Activated CD8-positive, alpha-beta T cell treated with anti-CD3 and anti-CD28 coated beads for 36 hours (primary cell): ENCODE results near the gene PRKCQ. TPM values are rescaled to one million over a fixed set of nuclear protein-coding genes. Genes with fewer than 3 reads are reported as not detected.

ENCODE experiments used
- ATAC-seq: fragments of 200-7000 bp; cut with Tn5 transposase; one replicate; pipeline ENCODE4 v1.10.0; 2021; ENCODE audit warnings: mild to moderate bottlenecking, moderate library complexity
- CTCF ChIA-PET: fragments of 350-600 bp; sonication (Branson Sonifier 250); formaldehyde crosslinking; loops from one replicate; lab custom pipeline; 2021; ENCODE audit warnings: antibody characterized with exemption; lab: Charles Lee
- POLR2A ChIA-PET: fragments of 350-600 bp; sonication (Branson Sonifier 250); formaldehyde crosslinking; loops from one replicate; lab custom pipeline; 2021; ENCODE audit warnings: antibody characterized with exemption; lab: Charles Lee
- DNase-seq: peaks from one replicate; pipeline ENCODE4 v3.0.0-alpha.2; 2020
- H3K27ac Mint-ChIP-seq: one replicate; pipeline ENCODE4 v1.8.0; 2021; ENCODE audit warnings: mild to moderate bottlenecking, mixed read lengths
- H3K27me3 Mint-ChIP-seq: one replicate; pipeline ENCODE4 v1.8.0; 2021; ENCODE audit warnings: mixed read lengths
- H3K36me3 Mint-ChIP-seq: one replicate; pipeline ENCODE4 v1.8.0; 2021; ENCODE audit warnings: low read depth, mixed read lengths
- H3K4me1 Mint-ChIP-seq: one replicate; pipeline ENCODE4 v1.8.0; 2021; ENCODE audit warnings: low read depth, mixed read lengths
- H3K4me3 Mint-ChIP-seq: one replicate; pipeline ENCODE4 v1.8.0; 2021; ENCODE audit warnings: mild to moderate bottlenecking, moderate library complexity, mixed read lengths
- H3K9me3 Mint-ChIP-seq: one replicate; pipeline ENCODE4 v1.8.0; 2021; ENCODE audit warnings: mixed read lengths
- CTCF ChIP-seq: fragments of 200-600 bp; IDR thresholded peaks from one replicate; pipeline ENCODE4 v1.8.0; 2022; ENCODE audit warnings: antibody characterized with exemption, mild to moderate bottlenecking
- intact Hi-C: fragments of 100-400 bp; cut with micrococcal nuclease; formaldehyde crosslinking; loops from one replicate; pipeline ENCODE4 v1.10.0; 2022
- total RNA-seq, 2 experiments: library from RNA; stranded (reverse); gene quantifications; one replicate each; pipeline ENCODE4 v1.2.3, GENCODE V29; 2021

PRKCQ gene
- total RNA-seq, 2 experiments from 2014 or later, result 46.3 to 47.1 TPM

- DNase-seq, result no peak
- H3K9me3 Mint-ChIP-seq, result peaks cover 6% of the 10 kb centered on the region
- no peak for ATAC-seq
- H3K27ac Mint-ChIP-seq, result peak overlapping the region; percentile 81
- peaks cover 55% of the 10 kb centered on the region for H3K4me1 Mint-ChIP-seq
- no peaks in the 10 kb centered on the region for H3K27me3 Mint-ChIP-seq
- H3K4me3 Mint-ChIP-seq, result no peak overlapping the region
- TF ChIP-seq CTCF, result no peak
- intact Hi-C loops, result loop anchor here (5.0 kb wide), 1 partner anchor 40 kb away; no protein-coding TSS in a partner anchor
- CTCF ChIA-PET, result interaction anchor here (0.7 to 2.7 kb wide), 4 partner anchors 8 to 162 kb away, joined by 3 to 8 read pairs (median 3); no protein-coding TSS in a partner anchor
- peaks cover 64% of the 10 kb centered on the region for H3K36me3 Mint-ChIP-seq
- POLR2A ChIA-PET, result interaction anchor here (1.4 kb wide), 1 partner anchor 8 kb away, joined by 6 read pairs; no protein-coding TSS in a partner anchor
These were observed 78.1 kb downstream of the PRKCQ start for GRCh38 chr10:6501931-6502330.

- no peak for DNase-seq
- Mint-ChIP-seq H3K36me3 (peaks cover 53% of the 10 kb centered on the region), H3K27me3 (no peaks in the 10 kb centered on the region), H3K4me3 (no peak overlapping the region), H3K27ac (peak overlapping the region; percentile 27), H3K9me3 (peaks cover 6% of the 10 kb centered on the region), H3K4me1 (peaks cover 38% of the 10 kb centered on the region)
- ATAC-seq, result no peak
- POLR2A ChIA-PET, result interaction anchor here (2.5 kb wide), 1 partner anchor 81 kb away, joined by 11 read pairs; the partner anchor contains the start of gene PRKCQ
- CTCF ChIA-PET, result interaction anchor here (0.9 kb wide), 2 partner anchors 26 to 54 kb away, joined by 3 read pairs; no protein-coding TSS in a partner anchor
- intact Hi-C loops, result loop anchor here (5.0 kb wide), 1 partner anchor 42 kb away; no protein-coding TSS in a partner anchor
- no peak for TF ChIP-seq CTCF
These were observed 80.1 kb downstream of the PRKCQ start for GRCh38 chr10:6499974-6500373.

GRCh38 chr10:6498771-6499170 is 81.3 kb downstream of the PRKCQ start:
- Mint-ChIP-seq H3K27me3 (no peaks in the 10 kb centered on the region), H3K36me3 (peaks cover 48% of the 10 kb centered on the region), H3K4me1 (peaks cover 31% of the 10 kb centered on the region), H3K4me3 (peak overlapping the region; percentile 33), H3K27ac (peak overlapping the region; percentile 89), H3K9me3 (peaks cover 4% of the 10 kb centered on the region)
- intact Hi-C loops, result no loop called here
- no peak for TF ChIP-seq CTCF
- POLR2A ChIA-PET, result interaction anchor here (0.9 to 2.5 kb wide), 4 partner anchors 9 to 85 kb away, joined by 3 to 11 read pairs (median 8); partner anchors contain the start of gene PRKCQ
- CTCF ChIA-PET, result interaction anchor here (0.9 to 1.4 kb wide), 2 partner anchors 10 to 65 kb away, joined by 3 to 4 read pairs; no protein-coding TSS in a partner anchor
- peak; percentile 51 for DNase-seq
- peak; percentile 62 for ATAC-seq

GRCh38 chr10:6497620-6498019 is 82.5 kb downstream of the PRKCQ start:
- ATAC-seq, result no peak
- no peaks in the 10 kb centered on the region for H3K27me3 Mint-ChIP-seq
- peaks cover 4% of the 10 kb centered on the region for H3K9me3 Mint-ChIP-seq
- H3K36me3 Mint-ChIP-seq, result peaks cover 44% of the 10 kb centered on the region
- ChIA-PET POLR2A (interaction anchor here (0.7 to 2.5 kb wide), 5 partner anchors 10 to 89 kb away, joined by 3 to 11 read pairs (median 5); partner anchors contain the start of gene PRKCQ), CTCF (interaction anchor here (0.7 to 1.9 kb wide), 7 partner anchors 9 to 150 kb away, joined by 3 to 6 read pairs (median 4); no protein-coding TSS in a partner anchor)
- H3K27ac Mint-ChIP-seq, result peak overlapping the region; percentile 89
- no peak for TF ChIP-seq CTCF
- H3K4me1 Mint-ChIP-seq, result peaks cover 26% of the 10 kb centered on the region
- no peak overlapping the region for H3K4me3 Mint-ChIP-seq
- intact Hi-C loops, result no loop called here
- DNase-seq, result no peak
